ENCODE results near the gene MRPL54. TPM values are rescaled to one million over a fixed set of nuclear protein-coding genes. Genes with fewer than 3 reads are reported as not detected.

The MRPL54 gene
- total and polyA plus RNA-seq, 2 experiments from 2014 or later, result 29.7 to 89.9 TPM

GRCh38 chr19:3725121-3725520 is 37.4 kb upstream of the MRPL54 start:
- Histone ChIP-seq H4K20me1 (replicated peaks; ENCODE audit: insufficient read depth) (no peaks in the 10 kb centered on the region), H3K27me3 (ENCODE audit: insufficient read depth) (no peaks in the 10 kb centered on the region), H3K4me3 (no peak overlapping the region), H3K9me2 (ENCODE audit: insufficient read depth) (no peaks in the 10 kb centered on the region), H3K27ac (ENCODE audit: low read depth) (no peak overlapping the region), H2AFZ (no peak overlapping the region), H3K4me1 (ENCODE audit: insufficient read depth) (peaks cover 15% of the 10 kb centered on the region; the same call in 1 of the 2 replicates), H3K4me2 (peak overlapping the region; percentile 61; the same call in 1 of the 2 replicates), H3F3A (replicated peaks; ENCODE audit: low read depth) (no peaks in the 10 kb centered on the region), H3K79me2 (replicated peaks; ENCODE audit: insufficient read depth) (no peaks in the 10 kb centered on the region), H3K36me3 (ENCODE audit: insufficient read depth) (no peaks in the 10 kb centered on the region)
- TF ChIP-seq STAT1 (IDR thresholded peaks at IDR 0.05; ENCODE audit: unreplicated experiment), result no peak
- TF ChIP-seq ZNF331 (CRISPR knock-in tag; IDR thresholded peaks at IDR 0.05; ENCODE audit: low read depth), result no peak
- TF ChIP-seq ZNF462 (CRISPR knock-in tag; IDR thresholded peaks at IDR 0.05), result no peak
- TF ChIP-seq NANOG (IDR thresholded peaks at IDR 0.05; ENCODE audit: borderline replicate concordance), result no peak
- no peak for TF ChIP-seq JUNB (IDR thresholded peaks at IDR 0.05; ENCODE audit: unreplicated experiment)
- no peak for TF ChIP-seq EZH2phosphoT487 (IDR thresholded peaks at IDR 0.05; ENCODE audit: unreplicated experiment)
- no peak for TF ChIP-seq EZH2 (IDR thresholded peaks at IDR 0.05; ENCODE audit: low read depth, unreplicated experiment)
- no peak for TF ChIP-seq ETS1 (IDR thresholded peaks at IDR 0.05)
- no peak for TF ChIP-seq ZNF114 (CRISPR knock-in tag; IDR thresholded peaks at IDR 0.05)
- TF ChIP-seq REST (IDR thresholded peaks at IDR 0.05; ENCODE audit: unreplicated experiment), result no peak
- no peak for TF ChIP-seq POLR2AphosphoS5 (IDR thresholded peaks at IDR 0.05; ENCODE audit: low read depth)
- TF ChIP-seq CTCF (conservative IDR thresholded peaks at IDR 0.05; ENCODE audit: low read depth in 2 of 2), result no peak
- no peak for TF ChIP-seq CREB1 (CRISPR knock-in tag; IDR thresholded peaks at IDR 0.05; ENCODE audit: low read depth)
- ATAC-seq (no peak), DNase-seq (ENCODE audit: low spot score) (no peak)
- Mint-ChIP-seq H3K27ac (no peak overlapping the region), H3K9me3 (no peaks in the 10 kb centered on the region), H3K4me3 (no peak overlapping the region), H3K36me3 (ENCODE audit: low read depth) (no peaks in the 10 kb centered on the region), H3K4me1 (peaks cover 7% of the 10 kb centered on the region), H3K27me3 (ENCODE audit: insufficient read depth, low read depth, poor library complexity) (peaks cover 19% of the 10 kb centered on the region)
